HepG2 (cell line): Measurements from ENCODE around the gene LMNA. TPM values are rescaled to one million over a fixed set of nuclear protein-coding genes. Genes with fewer than 3 reads are reported as not detected.

Experiments
- AHR ChIP-seq: IDR thresholded peaks from 2 replicates; pipeline ENCODE4 v1.6.1; 2018; ENCODE audit warnings: missing genetic modification reagents, missing compliant biosample characterization
- GATAD2A ChIP-seq: IDR thresholded peaks from 2 replicates; pipeline ENCODE4 v1.6.1; 2016
- GLMP ChIP-seq: sonication (generic); formaldehyde crosslinking; IDR thresholded peaks from 2 replicates; pipeline ENCODE4 v1.9.0; 2021; ENCODE audit warnings: missing genetic modification reagents, mild to moderate bottlenecking, borderline replicate concordance
- MNT ChIP-seq: fragments of 450-650 bp; IDR thresholded peaks from 2 replicates; pipeline ENCODE4 v1.6.1; 2016
- MTF2 ChIP-seq: sonication (generic); formaldehyde crosslinking; IDR thresholded peaks from 2 replicates; pipeline ENCODE4 v1.5.0; 2020; ENCODE audit warnings: missing genetic modification reagents, borderline replicate concordance
- NCOA1 ChIP-seq: sonication (generic); formaldehyde crosslinking; IDR thresholded peaks from 2 replicates; pipeline ENCODE4 v1.9.0; 2021; ENCODE audit warnings: missing genetic modification reagents
- NRL ChIP-seq: sonication (generic); formaldehyde crosslinking; IDR thresholded peaks from 2 replicates; pipeline ENCODE4 v1.5.0; 2020; ENCODE audit warnings: missing genetic modification reagents, mild to moderate bottlenecking, moderate library complexity, borderline replicate concordance
- PHF5A ChIP-seq: IDR thresholded peaks from one replicate; pipeline ENCODE4 v1.6.1; 2018; ENCODE audit warnings: low read depth, missing genetic modification reagents; ENCODE audit not compliant: unreplicated experiment
- PRDM15 ChIP-seq: sonication (generic); formaldehyde crosslinking; IDR thresholded peaks from 2 replicates; pipeline ENCODE4 v1.4.0; 2020; ENCODE audit warnings: missing genetic modification reagents
- PRMT3 ChIP-seq: sonication (generic); formaldehyde crosslinking; IDR thresholded peaks from 2 replicates; pipeline ENCODE4 v1.8.1; 2022; ENCODE audit warnings: low read depth, mild to moderate bottlenecking, moderate library complexity, missing genetic modification reagents, borderline replicate concordance
- SNAPC2 ChIP-seq: sonication (generic); formaldehyde crosslinking; IDR thresholded peaks from 2 replicates; pipeline ENCODE4 v1.8.1; 2022; ENCODE audit warnings: mild to moderate bottlenecking, missing genetic modification reagents
- SOX5 ChIP-seq: IDR thresholded peaks from 2 replicates; pipeline ENCODE4 v1.6.1; 2016; ENCODE audit warnings: borderline replicate concordance
- ZBTB7A ChIP-seq: sonication (generic); formaldehyde crosslinking; IDR thresholded peaks from 2 replicates; pipeline ENCODE4 v1.8.0; 2022; ENCODE audit warnings: mild to moderate bottlenecking, missing genetic modification reagents
- ZMYM4 ChIP-seq: sonication (generic); formaldehyde crosslinking; IDR thresholded peaks from 2 replicates; pipeline ENCODE4 v1.8.1; 2023; ENCODE audit warnings: mild to moderate bottlenecking, missing genetic modification reagents
- ZNF337 ChIP-seq: sonication (generic); formaldehyde crosslinking; IDR thresholded peaks from 2 replicates; pipeline ENCODE4 v1.5.1; 2020; ENCODE audit warnings: missing genetic modification reagents, low read depth, mild to moderate bottlenecking, borderline replicate concordance
- ZNF446 ChIP-seq: sonication (generic); formaldehyde crosslinking; IDR thresholded peaks from 2 replicates; pipeline ENCODE4 v1.5.0; 2020; ENCODE audit warnings: mild to moderate bottlenecking, missing genetic modification reagents
- ZNF451 ChIP-seq: sonication (generic); formaldehyde crosslinking; IDR thresholded peaks from 2 replicates; pipeline ENCODE4 v1.5.0; 2020; ENCODE audit warnings: mild to moderate bottlenecking, missing genetic modification reagents
- ZNF543 ChIP-seq: sonication (generic); formaldehyde crosslinking; IDR thresholded peaks from 2 replicates; pipeline ENCODE4 v1.4.0; 2020; ENCODE audit warnings: mild to moderate bottlenecking, missing genetic modification reagents
- ZNF687 ChIP-seq: sonication (generic); formaldehyde crosslinking; IDR thresholded peaks from 2 replicates; pipeline ENCODE4 v1.5.1; 2020; ENCODE audit warnings: mild to moderate bottlenecking, missing genetic modification reagents, moderate library complexity
- ZSCAN22 ChIP-seq: sonication (generic); formaldehyde crosslinking; IDR thresholded peaks from 2 replicates; pipeline ENCODE4 v1.4.0; 2020; ENCODE audit warnings: mild to moderate bottlenecking, missing genetic modification reagents
- polyA plus RNA-seq, 8 experiments: library from polyadenylated mRNA; depleted of rRNA in 3 of 8; stranded (reverse) in 7 of 8; unstranded in 1 of 8; fragments of >200 nt; fragmentation: Illumina TruSeq in 4 of 8; extraction: Trizol in 4 of 8; gene quantifications; 2 replicates each; pipeline versions ENCODE4 v1.2.1 to v1.2.3, GENCODE V29; 2011 to 2016; ENCODE audit warnings: low read depth in 4 of 8, missing spikeins in 1 of 8, mixed read lengths in 1 of 8; ENCODE audit not compliant: insufficient read depth in 1 of 8
- total RNA-seq, 5 experiments: library from RNA; depleted of rRNA; stranded (reverse); fragments of >200 nt; fragmentation: Illumina TruSeq; extraction: Trizol; gene quantifications; 2 replicates each; pipeline ENCODE4 v1.2.3, GENCODE V29; 2016; ENCODE audit warnings: low read depth in 1 of 5

The LMNA gene
- total and polyA plus RNA-seq, 2 of the 13 experiments (the other 11 are each of a cell fraction or from before 2014, with no cell fraction given), result 107 to 225 TPM

- TF ChIP-seq ZMYM4 (CRISPR knock-in tag), result no peak
- TF ChIP-seq ZBTB7A (CRISPR knock-in tag), result no peak
- TF ChIP-seq NCOA1, result no peak
- TF ChIP-seq NRL (CRISPR knock-in tag), result no peak
- no peak for TF ChIP-seq GLMP
- 0 out of 2 replicates have a peak, but pooled peaks have one; percentile 27 for TF ChIP-seq AHR (CRISPR knock-in tag)
- TF ChIP-seq SNAPC2, result no peak
- TF ChIP-seq ZSCAN22 (CRISPR knock-in tag), result no peak
- no peak for TF ChIP-seq ZNF543 (CRISPR knock-in tag)
- TF ChIP-seq ZNF687 (CRISPR knock-in tag), result peak; percentile 91
- no peak for TF ChIP-seq PRDM15 (CRISPR knock-in tag)
- no peak for TF ChIP-seq ZNF337 (CRISPR knock-in tag)
- no peak for TF ChIP-seq MTF2
- 0 out of 2 replicates have a peak, but pooled peaks have one; percentile 33 for TF ChIP-seq ZNF451 (CRISPR knock-in tag)
- no peak for TF ChIP-seq MNT
- TF ChIP-seq PHF5A, result no peak
- TF ChIP-seq PRMT3, result no peak
- TF ChIP-seq ZNF446 (CRISPR knock-in tag), result no peak
- peak; percentile 51 for TF ChIP-seq SOX5
- peak; percentile 72 for TF ChIP-seq GATAD2A
Measured at GRCh38 chr1:156096640-156097391, 17.7 kb upstream of the LMNA start (continued).
